Urothelium cell line (cell line): ENCODE measurements around the gene TIMM17A.
"Not testable (repeated sequence)": the region's sequence is repeated elsewhere in the genome, so short reads cannot be mapped to it uniquely, and the experiment has no call there.

Source experiments
- DNase-seq: peaks from one replicate; pipeline ENCODE4 v3.0.0; 2011; ENCODE audit warnings: low spot score, mixed read lengths
- FAIRE-seq: peaks from 2 replicates; lab custom pipeline; 2011; peaks lifted over from hg19 to GRCh38; lab: Jason Lieb, UNC

The TIMM17A gene

DNA sequence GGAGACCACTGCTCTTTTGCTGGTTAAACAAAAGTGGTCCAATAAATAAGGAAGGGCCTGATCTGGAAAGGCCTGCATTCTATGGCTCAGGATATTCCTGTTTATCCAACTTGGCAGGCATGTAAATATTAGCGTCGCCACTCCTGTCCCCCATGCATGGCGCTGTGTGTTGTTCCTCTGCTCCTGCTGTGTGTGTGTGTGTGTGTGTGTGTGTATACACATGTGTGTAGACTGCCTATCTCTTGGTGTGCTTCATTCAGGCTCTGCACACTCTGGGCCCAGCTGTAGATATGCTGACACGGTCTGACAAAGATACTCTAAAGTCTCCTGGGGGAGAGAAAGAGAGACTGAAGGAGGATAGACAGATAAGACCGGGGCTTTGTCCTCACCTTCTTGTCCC, 15.7 kb upstream of the TIMM17A start:
- DNase-seq (no peak), FAIRE-seq (no peak)

DNA sequence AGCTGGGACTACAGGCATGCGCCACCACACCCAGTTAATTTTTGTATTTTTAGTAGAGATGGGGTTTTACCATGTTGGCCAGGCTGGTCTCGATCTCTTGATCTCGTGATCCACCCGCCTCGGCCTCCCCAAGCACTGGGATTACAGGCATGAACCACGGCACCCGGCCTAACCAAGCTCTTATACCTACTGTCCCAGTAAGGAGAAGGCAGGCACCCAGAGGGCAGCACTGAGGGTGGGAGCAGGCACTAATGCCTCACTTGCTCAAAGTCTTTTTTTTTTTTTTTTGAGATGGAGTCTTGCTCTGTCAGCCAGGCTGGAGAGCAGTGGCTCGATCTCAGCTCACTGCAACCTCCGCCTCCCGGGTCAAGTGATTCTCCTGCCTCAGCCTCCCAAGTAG, 15.0 kb upstream of the TIMM17A start:
- DNase-seq, FAIRE-seq: not testable (repeated sequence)

- FAIRE-seq (no peak), DNase-seq (no peak)
These were observed 13.7 kb upstream of the TIMM17A start for GRCh38 chr1:201941420-201942128.

GRCh38 chr1:201942129-201942495, 13.2 kb upstream of the TIMM17A start:
- FAIRE-seq, result no peak

DNA sequence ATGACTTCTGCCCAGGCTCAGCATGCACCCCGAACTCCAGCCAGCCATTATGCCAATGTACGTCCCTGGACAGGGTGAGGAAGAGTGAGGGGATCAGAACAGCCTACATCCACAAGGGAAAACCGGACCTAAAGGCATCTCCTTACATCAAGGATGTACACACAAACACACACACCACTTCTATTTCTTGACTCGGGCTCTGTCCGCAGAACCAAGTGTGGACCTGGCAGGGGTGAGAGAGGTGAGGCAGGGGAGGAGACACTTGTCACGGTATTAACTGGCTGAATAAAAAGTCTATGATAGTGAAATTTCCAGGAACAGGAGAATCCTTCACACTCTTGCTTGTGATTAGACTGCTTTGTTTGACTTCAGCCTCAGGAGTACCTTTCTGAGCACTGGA, 11.3 kb upstream of the TIMM17A start:
- DNase-seq (no peak), FAIRE-seq (no peak)

More at GRCh38 chr1:201942129-201942495, 13.2 kb upstream of the TIMM17A start:
- no peak for DNase-seq

DNA sequence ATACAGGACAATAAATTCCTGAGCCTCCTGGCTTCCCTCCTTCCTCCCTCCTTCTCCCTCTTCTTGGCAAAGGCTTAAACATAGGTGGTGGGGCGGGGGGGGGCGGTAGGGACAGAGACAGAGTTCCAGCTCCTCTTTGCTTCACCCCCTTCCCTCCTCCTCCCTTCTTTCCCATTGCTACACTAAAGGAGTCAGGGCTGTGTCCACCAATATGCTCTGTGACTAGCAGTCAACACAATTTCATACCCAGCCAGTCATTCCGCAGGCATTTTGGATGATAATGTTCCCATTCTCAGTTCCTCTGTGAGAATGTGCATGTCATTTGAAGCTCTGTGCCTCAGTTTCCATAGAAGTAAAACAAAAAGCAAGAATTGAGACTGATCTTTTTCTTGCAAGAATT, 10.7 kb upstream of the TIMM17A start:
- DNase-seq, result no peak
- no peak for FAIRE-seq

DNA sequence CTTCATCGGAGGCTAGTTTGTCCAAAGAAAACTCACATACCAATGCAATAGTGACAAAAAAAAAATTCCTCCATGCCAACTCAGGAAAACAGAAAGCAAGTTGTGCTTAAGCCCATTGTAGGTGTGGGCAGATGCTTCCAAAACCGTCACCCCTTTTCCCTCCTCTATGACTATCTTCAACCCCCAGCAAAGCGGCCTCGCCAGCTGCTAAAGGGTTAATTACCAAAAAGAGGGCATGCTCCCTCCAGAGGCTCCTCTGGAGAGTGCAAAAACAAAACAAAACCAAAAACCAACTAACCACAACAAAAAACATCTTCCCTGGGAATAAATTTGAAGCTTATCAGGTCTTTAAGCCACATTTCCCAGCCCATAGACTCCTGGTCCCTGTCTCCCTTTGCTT, 10.1 kb upstream of the TIMM17A start:
- FAIRE-seq, result no peak
- no peak for DNase-seq

GRCh38 chr1:201945863-201946223, 9.5 kb upstream of the TIMM17A start:
- no peak for FAIRE-seq
- no peak for DNase-seq

- peak; percentile 58 for FAIRE-seq
These were observed 8.9 kb upstream of the TIMM17A start, which contains the start of gene LMOD1 for GRCh38 chr1:201946224-201946908. LMOD1 (minus strand) TSS chr1:201946548; CDS start chr1:201946340, 208 bp downstream.

GRCh38 chr1:201947697-201948008, 7.7 kb upstream of the TIMM17A start:
- DNase-seq, result no peak
- no peak for FAIRE-seq

More at GRCh38 chr1:201946224-201946908, 8.9 kb upstream of the TIMM17A start, which contains the start of gene LMOD1:
- peak; percentile 72 for DNase-seq

GRCh38 chr1:201949491-201949890, 5.8 kb upstream of the TIMM17A start:
- DNase-seq (no peak), FAIRE-seq (no peak)

- FAIRE-seq (no peak), DNase-seq (no peak)
These were observed 867 bp upstream of the TIMM17A start for GRCh38 chr1:201954263-201955008.

DNA sequence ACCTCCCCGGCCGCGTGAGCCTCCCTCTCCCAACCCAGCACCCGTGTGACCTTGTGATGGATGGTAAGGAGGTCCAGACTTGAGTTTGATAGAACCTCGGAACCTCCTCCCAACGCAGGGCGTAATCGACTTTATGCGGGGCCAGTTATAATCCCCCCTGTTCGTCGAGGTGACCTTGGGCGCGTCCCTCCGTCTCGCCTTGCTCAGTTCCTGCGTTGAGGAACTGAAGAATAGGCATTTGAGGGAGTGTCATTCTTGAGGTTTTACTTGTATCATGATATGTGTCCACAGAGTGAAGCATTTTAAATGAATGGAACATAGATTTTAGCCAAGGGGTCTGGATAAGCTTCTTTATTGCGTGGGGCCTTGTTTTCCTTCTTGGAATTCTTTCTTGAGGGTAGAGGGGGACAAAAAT, 433 bp downstream of the TIMM17A start:
- DNase-seq, result no peak
- no peak for FAIRE-seq

DNA sequence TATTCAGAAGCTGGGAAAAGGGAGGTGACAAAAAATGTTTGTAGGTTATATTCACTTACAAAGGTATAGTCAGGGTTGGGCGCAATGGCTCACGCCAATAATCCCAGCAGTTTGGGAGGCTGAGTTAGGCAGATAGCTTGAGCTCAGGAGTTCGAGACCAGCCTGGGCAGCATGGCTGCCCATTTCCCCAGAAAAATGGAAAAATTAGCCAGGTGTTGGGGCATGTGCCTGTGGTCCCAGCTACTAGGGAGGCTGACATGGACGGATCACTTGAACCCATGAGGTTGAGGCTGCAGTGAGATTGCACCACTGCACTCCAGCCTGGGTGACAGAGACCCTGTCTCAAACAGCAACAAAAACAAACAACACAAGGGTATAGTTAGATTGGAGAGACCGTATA, 3.0 kb downstream of the TIMM17A start:
- FAIRE-seq (no peak), DNase-seq (no peak)

DNA sequence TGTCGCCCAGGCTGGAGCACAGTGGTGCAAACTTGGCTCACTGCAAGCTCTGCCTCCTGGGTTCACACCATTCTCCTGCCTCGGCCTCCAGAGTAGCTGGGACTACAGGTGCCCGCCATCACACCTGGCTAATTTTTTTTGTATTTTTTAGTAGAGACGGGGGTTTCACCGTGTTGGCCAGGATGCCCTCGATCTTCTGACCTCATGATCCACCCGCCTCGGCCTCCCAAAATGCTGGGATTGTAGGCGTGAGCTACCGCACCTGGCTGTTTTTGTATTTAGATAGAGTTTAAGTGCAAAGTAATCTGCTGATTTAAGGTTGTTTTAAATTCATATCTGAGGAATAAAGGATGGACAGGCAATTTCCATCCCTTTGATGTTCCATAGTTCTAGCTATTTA, 7.1 kb downstream of the TIMM17A start:
- DNase-seq, FAIRE-seq: not testable (repeated sequence)

DNA sequence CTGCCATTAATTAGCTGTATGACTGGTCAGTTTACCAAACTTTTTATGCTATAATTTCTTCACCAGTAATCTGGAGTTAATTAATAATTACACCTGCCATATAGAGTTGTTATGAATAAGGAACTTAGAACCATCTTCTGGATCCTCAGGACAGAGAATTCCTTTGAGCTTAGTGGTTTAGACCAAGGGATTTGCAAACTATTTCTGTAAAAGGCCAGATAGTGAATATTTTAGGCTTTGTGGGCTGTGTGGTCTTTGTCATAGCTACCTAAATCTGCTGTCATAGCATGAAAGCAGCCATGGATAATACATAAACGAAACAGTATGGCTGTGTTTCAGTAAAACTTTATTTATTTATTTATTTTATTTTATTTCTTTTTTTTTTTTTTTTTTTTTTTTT, 9.0 kb downstream of the TIMM17A start:
- FAIRE-seq (no peak), DNase-seq (no peak)

GRCh38 chr1:201966171-201966570, 10.9 kb downstream of the TIMM17A start:
- no peak for DNase-seq
- FAIRE-seq, result no peak

- DNase-seq (no peak), FAIRE-seq (no peak)
These were observed 13.1 kb downstream of the TIMM17A start for GRCh38 chr1:201968202-201968925.

GRCh38 chr1:201970334-201971159, 15.2 kb downstream of the TIMM17A start:
- FAIRE-seq, result no peak
- DNase-seq, result no peak

- no peak for FAIRE-seq
- DNase-seq, result peak; percentile 89
These were observed 26.8 kb downstream of the TIMM17A start for GRCh38 chr1:201982082-201982622.
